ENCODE measurements around the gene IFI44. TPM values are rescaled to one million over a fixed set of nuclear protein-coding genes. Genes with fewer than 3 reads are reported as not detected.

Gene IFI44
- total RNA-seq, 1 donor = 14.2 TPM

GRCh38 chr1:78617615-78618026, 32.0 kb upstream of the IFI44 start:
- TF ChIP-seq CTCF (IDR thresholded peaks at IDR 0.05; ENCODE audit: insufficient read depth, low read length) = peak; percentile 88
- peak; percentile 94 for DNase-seq (ENCODE audit: low read depth)
- no peak overlapping the region for H3K4me3 ChIP-seq (ENCODE audit: low read depth, low read length)

GRCh38 chr1:78619032-78619431, 30.6 kb upstream of the IFI44 start:
- peak; percentile 13 for DNase-seq (ENCODE audit: low read depth)
- no peak for TF ChIP-seq CTCF (IDR thresholded peaks at IDR 0.05; ENCODE audit: insufficient read depth, low read length)
- no peak overlapping the region for H3K4me3 ChIP-seq (ENCODE audit: low read depth, low read length)

GRCh38 chr1:78619446-78619802, 30.2 kb upstream of the IFI44 start:
- H3K4me3 ChIP-seq (ENCODE audit: low read depth, low read length) = peak overlapping the region; percentile 55
- TF ChIP-seq CTCF (IDR thresholded peaks at IDR 0.05; ENCODE audit: insufficient read depth, low read length) = no peak

GRCh38 chr1:78619803-78620579, 29.6 kb upstream of the IFI44 start, which contains the start of gene IFI44L:
TSS of gene IFI44L (plus strand) at chr1:78620448. CDS start at chr1:78627916, 7,468 bp downstream.
- H3K4me3 ChIP-seq (ENCODE audit: low read depth, low read length) = peak within 1 kb of the TSS; percentile 55
- TF ChIP-seq CTCF (IDR thresholded peaks at IDR 0.05; ENCODE audit: insufficient read depth, low read length) = no peak
- peak; percentile 77 for DNase-seq (ENCODE audit: low read depth)

More at GRCh38 chr1:78619446-78619802, 30.2 kb upstream of the IFI44 start:
- no peak for DNase-seq (ENCODE audit: low read depth)

- no peak for DNase-seq (ENCODE audit: low read depth)
- peak overlapping the region; percentile 44 for H3K4me3 ChIP-seq (ENCODE audit: low read depth, low read length)
- no peak for TF ChIP-seq CTCF (IDR thresholded peaks at IDR 0.05; ENCODE audit: insufficient read depth, low read length)
These were observed 29.0 kb upstream of the IFI44 start for GRCh38 chr1:78620666-78621065.

- no peak for TF ChIP-seq CTCF (IDR thresholded peaks at IDR 0.05; ENCODE audit: insufficient read depth, low read length)
- no peak for DNase-seq (ENCODE audit: low read depth)
- no peak overlapping the region for H3K4me3 ChIP-seq (ENCODE audit: low read depth, low read length)
These were observed 27.1 kb upstream of the IFI44 start for GRCh38 chr1:78622548-78622947.

All from fibroblast of the aortic adventitia (primary cell).